HT-29 (cell line): ENCODE results near the gene CYGB. TPM values are rescaled to one million over a fixed set of nuclear protein-coding genes. Genes with fewer than 3 reads are reported as not detected.
"Not testable (repeated sequence)": the region's sequence is repeated elsewhere in the genome, so short reads cannot be mapped to it uniquely, and the experiment has no call there.

ENCODE experiments used
- DNase-seq: peaks from one replicate; pipeline ENCODE4 v3.0.0-alpha.2; 2015; ENCODE audit warnings: low spot score
- total RNA-seq: library from RNA; depleted of rRNA; stranded (reverse); fragments of >200 nt; shearing (Covaris generic); gene quantifications from 2 replicates; pipeline ENCODE4 v1.2.3, GENCODE V29; 2014

Gene CYGB
- total RNA-seq, 1 experiment from 2014 or later, result not detected

GRCh38 chr17:76538281-76538931 is 897 bp upstream of the CYGB start:
- DNase-seq, result no peak

- no peak for DNase-seq
These were observed 276 bp downstream of the CYGB start for GRCh38 chr17:76537288-76537577.

- no peak for DNase-seq
These were observed 810 bp downstream of the CYGB start for GRCh38 chr17:76536511-76537287.

- no peak for DNase-seq
These were observed 1.6 kb downstream of the CYGB start for GRCh38 chr17:76535788-76536510.

GRCh38 chr17:76534831-76535732 is 2.4 kb downstream of the CYGB start:
- DNase-seq, result no peak

- DNase-seq, result not testable (repeated sequence)
These were observed 3.7 kb downstream of the CYGB start for GRCh38 chr17:76533640-76534359.

- no peak for DNase-seq
These were observed 5.3 kb downstream of the CYGB start for GRCh38 chr17:76532072-76532651.

GRCh38 chr17:76531486-76532038 is 5.9 kb downstream of the CYGB start:
- no peak for DNase-seq

GRCh38 chr17:76530811-76531485 is 6.6 kb downstream of the CYGB start:
- DNase-seq, result no peak

- DNase-seq, result no peak
These were observed 7.3 kb downstream of the CYGB start for GRCh38 chr17:76530095-76530723.

- DNase-seq, result no peak
These were observed 8.1 kb downstream of the CYGB start for GRCh38 chr17:76529224-76530094.

- no peak for DNase-seq
These were observed 8.8 kb downstream of the CYGB start for GRCh38 chr17:76528528-76529223.

- DNase-seq, result no peak
These were observed 9.4 kb downstream of the CYGB start for GRCh38 chr17:76528156-76528527.

- no peak for DNase-seq
These were observed 9.9 kb downstream of the CYGB start for GRCh38 chr17:76527430-76528111.

- not testable (repeated sequence) for DNase-seq
These were observed 10.5 kb downstream of the CYGB start for GRCh38 chr17:76527016-76527415.

- not testable (repeated sequence) for DNase-seq
These were observed 12.0 kb downstream of the CYGB start for GRCh38 chr17:76525513-76525833.
